Loucy (cell line): ENCODE data around the gene NFIX.

Experiments
- CTCF ChIP-seq: fragments of 200-600 bp; sonication (generic); conservative IDR thresholded peaks from 2 replicates; pipeline ENCODE4 v1.5.1; 2014; ENCODE audit warnings: mild to moderate bottlenecking, antibody characterized with exemption, low read length
- EZH2phosphoT487 ChIP-seq: fragments of 200-600 bp; IDR thresholded peaks from 2 replicates; pipeline ENCODE4 v1.6.1; 2018; ENCODE audit warnings: antibody characterized with exemption, mild to moderate bottlenecking, moderate library complexity, borderline replicate concordance

DNA sequence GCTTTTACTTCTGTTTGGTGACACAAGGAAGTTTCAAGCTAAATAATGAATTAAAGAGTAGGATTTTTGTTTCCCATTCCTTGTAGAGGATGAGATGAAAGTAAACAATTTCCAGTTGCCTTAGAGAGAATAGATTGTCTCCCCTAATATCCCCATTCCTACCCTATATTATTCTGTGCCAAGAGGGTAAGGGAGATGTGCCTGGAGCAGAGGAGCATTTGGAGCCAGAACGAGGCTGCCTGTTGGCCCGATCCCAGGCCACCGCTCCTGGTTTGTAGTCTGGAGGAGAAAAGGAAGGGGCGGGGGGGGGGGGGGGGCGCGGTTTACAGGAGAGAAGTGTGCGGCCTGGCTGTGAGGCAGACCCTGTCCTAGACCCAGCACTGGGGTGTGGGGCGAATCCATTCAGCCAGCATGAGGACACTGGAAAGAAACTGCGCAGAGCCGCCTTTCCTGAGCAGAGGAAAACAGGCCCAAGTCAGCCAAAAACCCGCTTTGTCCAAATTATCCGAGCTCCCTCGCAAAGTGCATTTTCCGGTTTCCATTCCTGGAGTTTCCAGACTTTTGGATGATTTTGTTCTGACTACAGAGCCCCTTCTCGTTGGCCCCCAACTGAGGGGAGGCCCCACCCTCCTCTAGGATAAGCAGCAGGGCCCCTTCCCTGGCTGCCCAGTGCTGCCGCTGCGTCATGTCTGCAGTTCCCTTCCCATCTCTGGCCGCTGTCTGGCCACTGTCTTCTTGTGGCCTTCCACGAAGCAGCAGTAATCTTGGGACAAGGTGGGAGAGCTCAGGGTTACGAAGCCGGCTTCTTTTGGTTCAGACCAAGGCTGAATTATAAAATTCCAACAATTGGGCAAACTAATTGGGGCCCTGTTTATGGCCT is 23.0 kb downstream of the NFIX start:
- TF ChIP-seq CTCF (no peak), EZH2phosphoT487 (no peak)
